Uterus (tissue), 4 donors: Measurements from ENCODE around the gene KRTAP4-5. TPM values are rescaled to one million over a fixed set of nuclear protein-coding genes. Genes with fewer than 3 reads are reported as not detected.
"Not testable (repeated sequence)": the region's sequence is repeated elsewhere in the genome, so short reads cannot be mapped to it uniquely, and the experiment has no call there.

ENCODE experiments used
- DNase-seq, 2 donors: peaks; one replicate each; pipeline ENCODE4 v3.0.0-alpha.2; 2019 to 2020
- H3K27ac ChIP-seq, 2 donors: fragments of 200-600 bp; sonication (generic); 1 replicate in 1 of 2; 2 replicates in 1 of 2; pipeline ENCODE4 v1.5.1; 2016 to 2018
- H3K27me3 ChIP-seq, 2 donors: fragments of 200-600 bp; sonication (generic); one replicate each; pipeline ENCODE4 v1.5.1; 2018 to 2019; ENCODE audit warnings: control low read depth in 1 of 2
- H3K36me3 ChIP-seq, 2 donors: fragments of 200-600 bp; sonication (generic); one replicate each; pipeline ENCODE4 v1.5.1; 2019; ENCODE audit warnings: control low read depth in 1 of 2
- H3K4me1 ChIP-seq, 2 donors: fragments of 200-600 bp; sonication (generic); one replicate each; pipeline ENCODE4 v1.5.1; 2018 to 2019; ENCODE audit warnings: control low read depth in 1 of 2
- H3K4me3 ChIP-seq, 2 donors: fragments of 200-600 bp; sonication (generic); 1 replicate in 1 of 2; 2 replicates in 1 of 2; pipeline ENCODE4 v1.5.1; 2018 to 2019; ENCODE audit warnings: mild to moderate bottlenecking in 1 of 2
- H3K9me3 ChIP-seq, 2 donors: fragments of 200-600 bp; sonication (generic); one replicate each; pipeline ENCODE4 v1.5.1; 2019; ENCODE audit warnings: control low read depth in 1 of 2
- CTCF ChIP-seq, 4 experiments: fragments of 200-600 bp in 2 of 4; fragments of 450-650 bp in 2 of 4; sonication (generic) in 2 of 4; IDR thresholded peaks; one replicate each; pipeline ENCODE4 v1.5.1; 2016 to 2019; ENCODE audit warnings: antibody characterized with exemption in 4 of 4, mild to moderate bottlenecking in 2 of 4, moderate library complexity in 1 of 4
- POLR2A ChIP-seq, 2 donors: fragments of 450-650 bp; IDR thresholded peaks; one replicate each; pipeline ENCODE4 v1.6.1; 2016; ENCODE audit warnings: antibody characterized with exemption in 2 of 2, mild to moderate bottlenecking in 1 of 2, moderate library complexity in 1 of 2
- intact Hi-C: fragments of 100-400 bp; cut with DNase I; formaldehyde crosslinking; loops from one replicate; pipeline ENCODE4 v1.15.1; 2023; ENCODE audit warnings: low total_unique reads
- total RNA-seq, 4 donors: library from RNA; depleted of rRNA in 3 of 4; stranded (reverse); fragments of >200 nt in 3 of 4; gene quantifications; one replicate each; pipeline versions ENCODE4 v1.1.0 to v1.2.4, GENCODE V29; 2014 to 2023
- donor health status: DM: yes; HTN: yes; CAD: no.

The KRTAP4-5 gene
- total RNA-seq, 4 donors from 2014 or later: not detected

GRCh38 chr17:41153856-41154255, 4.2 kb upstream of the KRTAP4-5 start:
- no peak for TF ChIP-seq POLR2A (IDR thresholded peaks at IDR 0.05)
- no peak for TF ChIP-seq CTCF (IDR thresholded peaks at IDR 0.05)

GRCh38 chr17:41151525-41151924, 1.9 kb upstream of the KRTAP4-5 start:
- H3K27me3 ChIP-seq: no peaks in the 10 kb centered on the region
- no peak overlapping the region for H3K27ac ChIP-seq
- intact Hi-C loops: no loop called here
- no peak for TF ChIP-seq CTCF (IDR thresholded peaks at IDR 0.05)
- no peak for TF ChIP-seq POLR2A (IDR thresholded peaks at IDR 0.05)
- no peak overlapping the region for H3K4me3 ChIP-seq
- no peaks in the 10 kb centered on the region for H3K36me3 ChIP-seq
- H3K4me1 ChIP-seq: no peaks in the 10 kb centered on the region
- DNase-seq: no peak
- no peaks in the 10 kb centered on the region for H3K9me3 ChIP-seq

More at GRCh38 chr17:41153856-41154255, 4.2 kb upstream of the KRTAP4-5 start:
- Histone ChIP-seq H3K36me3 (no peaks in the 10 kb centered on the region), H3K4me1 (no peaks in the 10 kb centered on the region), H3K27ac (no peak overlapping the region), H3K27me3 (no peaks in the 10 kb centered on the region), H3K9me3 (no peaks in the 10 kb centered on the region), H3K4me3 (no peak overlapping the region)
- intact Hi-C loops: no loop called here
- DNase-seq: no peak

- TF ChIP-seq POLR2A (IDR thresholded peaks at IDR 0.05) (no peak), CTCF (IDR thresholded peaks at IDR 0.05) (no peak)
- Histone ChIP-seq H3K9me3 (no peaks in the 10 kb centered on the region), H3K27me3 (no peaks in the 10 kb centered on the region), H3K4me3 (no peak overlapping the region), H3K36me3 (no peaks in the 10 kb centered on the region), H3K27ac (no peak overlapping the region), H3K4me1 (no peaks in the 10 kb centered on the region)
- intact Hi-C loops: no loop called here
- no peak for DNase-seq
These were observed 401 bp upstream of the KRTAP4-5 start for GRCh38 chr17:41150026-41150425.

GRCh38 chr17:41148971-41149651, 514 bp downstream of the KRTAP4-5 start:
- intact Hi-C loops, H3K9me3 ChIP-seq, H3K27ac ChIP-seq, H3K36me3 ChIP-seq, H3K4me1 ChIP-seq, DNase-seq, H3K27me3 ChIP-seq, H3K4me3 ChIP-seq: not testable (repeated sequence)

- Histone ChIP-seq H3K4me1 (no peaks in the 10 kb centered on the region), H3K36me3 (no peaks in the 10 kb centered on the region), H3K27me3 (no peaks in the 10 kb centered on the region), H3K9me3 (no peaks in the 10 kb centered on the region), H3K27ac (no peak overlapping the region), H3K4me3 (no peak overlapping the region)
- TF ChIP-seq POLR2A (IDR thresholded peaks at IDR 0.05) (no peak), CTCF (IDR thresholded peaks at IDR 0.05) (no peak)
- no peak for DNase-seq
- intact Hi-C loops: no loop called here
These were observed 2.0 kb downstream of the KRTAP4-5 start for GRCh38 chr17:41147531-41148204.
